ENCODE results near the gene CDK5.

- TF ChIP-seq CTCF (optimal IDR thresholded peaks at IDR 0.05 in 1 of 3, IDR thresholded peaks at IDR 0.05 in 1 of 3, conservative IDR thresholded peaks at IDR 0.05 in 1 of 3; ENCODE audit: extremely low read depth in 1 of 3, insufficient read depth in 2 of 3, low read length in 3 of 3) (no peak), EZH2 (IDR thresholded peaks at IDR 0.05; ENCODE audit: low read length) (no peak)
Measured at GRCh38 chr7:151045262-151045661, 12.4 kb downstream of the CDK5 start.

All from keratinocyte (primary cell).